SK-N-SH treated with all-trans-retinoic acid at 6 μM for 48 hours (cell line): ENCODE data around the gene MPP3.

Experiments used
- ATAC-seq: fragments of 200-7000 bp; cut with Tn5 transposase; 3 replicates; pipeline ENCODE4 v1.9.1; 2020; ENCODE audit warnings: mild to moderate bottlenecking, moderate library complexity
- ARNTL ChIP-seq: fragments of 450-650 bp; formaldehyde crosslinking; IDR thresholded peaks from 2 replicates; pipeline ENCODE4 v1.5.0; 2020; ENCODE audit warnings: low read depth, mild to moderate bottlenecking, moderate library complexity, borderline replicate concordance
- CSDC2 ChIP-seq: fragments of 250-450 bp; sonication (Bioruptor Pico); IDR thresholded peaks from 2 replicates; pipeline ENCODE4 v1.5.0; 2020; ENCODE audit warnings: mild to moderate bottlenecking, moderate library complexity
- ESRRG ChIP-seq: fragments of 250-450 bp; sonication (Bioruptor Pico); IDR thresholded peaks from 2 replicates; pipeline ENCODE4 v1.6.1; 2021; ENCODE audit warnings: mild to moderate bottlenecking
- OSR1 ChIP-seq: fragments of 250-450 bp; sonication (Bioruptor Pico); IDR thresholded peaks from 2 replicates; pipeline ENCODE4 v1.8.0; 2022; ENCODE audit warnings: moderate library complexity, mild to moderate bottlenecking, inconsistent platforms
- SNAI2 ChIP-seq: fragments of 250-450 bp; sonication (Bioruptor Pico); IDR thresholded peaks from 2 replicates; pipeline ENCODE4 v1.5.0; 2020; ENCODE audit warnings: mild to moderate bottlenecking, moderate library complexity
- TCF4 ChIP-seq: fragments of 250-450 bp; sonication (Bioruptor Pico); IDR thresholded peaks from 2 replicates; pipeline ENCODE4 v1.8.0; 2021; ENCODE audit warnings: mild to moderate bottlenecking, moderate library complexity, borderline replicate concordance
- ZC3H10 ChIP-seq: fragments of 250-450 bp; sonication (Bioruptor Pico); IDR thresholded peaks from 2 replicates; pipeline ENCODE4 v1.5.1; 2021; ENCODE audit warnings: mild to moderate bottlenecking, moderate library complexity
- TF ChIP-seq, protein P1 (sequence below): fragments of 250-450 bp; sonication (Bioruptor Pico); IDR thresholded peaks from 2 replicates; pipeline ENCODE4 v1.5.1; 2020; ENCODE audit warnings: low read depth, mild to moderate bottlenecking, moderate library complexity
- TF ChIP-seq, protein P2 (sequence below): fragments of 250-450 bp; sonication (Bioruptor Pico); IDR thresholded peaks from 2 replicates; pipeline ENCODE4 v1.5.1; 2021; ENCODE audit warnings: mild to moderate bottlenecking, moderate library complexity
- TF ChIP-seq, protein P3 (sequence below): fragments of 250-450 bp; sonication (Bioruptor Pico); IDR thresholded peaks from 2 replicates; pipeline ENCODE4 v1.8.0; 2020; ENCODE audit warnings: mild to moderate bottlenecking, moderate library complexity, borderline replicate concordance
- TF ChIP-seq, protein P4 (sequence below): fragments of 250-450 bp; sonication (Bioruptor Pico); IDR thresholded peaks from 2 replicates; pipeline ENCODE4 v1.5.0; 2020; ENCODE audit warnings: mild to moderate bottlenecking, moderate library complexity

MPP3 gene

DNA sequence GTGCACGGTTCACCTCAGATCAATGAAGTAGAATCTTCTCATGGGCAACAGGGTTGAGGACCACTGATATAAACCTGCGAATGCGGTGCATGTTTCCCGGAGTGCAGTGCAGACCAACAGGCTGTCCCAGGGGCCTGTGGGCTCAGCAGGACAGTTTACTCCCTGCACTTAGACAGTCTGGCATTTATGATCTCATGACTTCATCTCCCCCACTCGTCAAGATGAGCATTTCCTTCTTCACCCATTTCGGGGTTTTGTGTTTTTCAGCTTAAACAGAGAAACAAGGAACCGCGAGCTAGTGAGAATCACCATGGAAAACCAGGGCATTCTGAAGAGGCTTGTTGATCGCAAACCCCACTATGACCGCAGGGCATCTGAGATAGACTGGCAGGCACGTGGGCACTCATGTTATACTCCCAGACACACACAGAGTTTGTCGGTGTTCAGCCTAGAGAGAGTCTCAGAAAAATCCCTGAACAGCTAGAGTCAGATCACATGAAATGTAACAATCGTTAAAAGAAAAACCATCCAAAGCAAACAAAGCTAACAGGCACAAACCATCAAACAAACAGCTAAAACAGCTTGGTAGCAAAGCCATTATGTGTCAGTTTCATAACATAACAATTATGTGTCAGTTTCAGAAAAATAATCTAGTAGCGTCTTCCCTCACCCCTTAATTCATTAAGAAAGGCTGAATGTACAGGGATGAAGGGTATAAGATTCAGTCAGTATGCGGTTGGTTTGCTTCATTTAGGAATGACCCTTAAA, 49.8 kb downstream of the MPP3 start (continued):
- TF ChIP-seq, protein P1, sequence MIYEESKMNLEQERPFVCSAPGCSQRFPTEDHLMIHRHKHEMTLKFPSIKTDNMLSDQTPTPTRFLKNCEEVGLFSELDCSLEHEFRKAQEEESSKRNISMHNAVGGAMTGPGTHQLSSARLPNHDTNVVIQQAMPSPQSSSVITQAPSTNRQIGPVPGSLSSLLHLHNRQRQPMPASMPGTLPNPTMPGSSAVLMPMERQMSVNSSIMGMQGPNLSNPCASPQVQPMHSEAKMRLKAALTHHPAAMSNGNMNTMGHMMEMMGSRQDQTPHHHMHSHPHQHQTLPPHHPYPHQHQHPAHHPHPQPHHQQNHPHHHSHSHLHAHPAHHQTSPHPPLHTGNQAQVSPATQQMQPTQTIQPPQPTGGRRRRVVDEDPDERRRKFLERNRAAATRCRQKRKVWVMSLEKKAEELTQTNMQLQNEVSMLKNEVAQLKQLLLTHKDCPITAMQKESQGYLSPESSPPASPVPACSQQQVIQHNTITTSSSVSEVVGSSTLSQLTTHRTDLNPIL (CRISPR knock-in tag) = no peak
- TF ChIP-seq ESRRG (CRISPR knock-in tag) (no peak), TCF4 (CRISPR knock-in tag) (no peak)

DNA sequence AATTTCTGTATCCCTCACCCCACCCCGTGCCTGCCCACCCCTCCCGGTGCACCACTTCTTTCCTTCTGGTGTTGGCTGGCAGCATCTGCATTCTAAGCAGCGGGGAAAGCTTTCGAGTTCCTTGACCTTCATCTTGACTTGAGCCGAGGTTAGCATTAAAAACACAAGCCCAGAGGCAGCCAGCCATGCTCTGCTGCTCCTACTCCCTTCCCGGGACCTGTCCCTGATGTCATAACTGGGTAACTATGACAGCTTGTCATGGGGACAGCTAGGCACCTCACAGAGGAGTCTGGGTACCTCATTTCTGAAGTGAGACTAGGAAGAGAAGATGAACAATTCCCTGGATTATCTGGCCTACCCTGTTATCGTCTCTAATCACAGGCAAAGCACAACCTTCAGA, 52.8 kb downstream of the MPP3 start, which contains the start of gene CFAP97D1:
Gene CFAP97D1 (plus strand): TSS at position 301 of the 400 bp plus-strand sequence. CDS start 28 bp downstream, at position 329.
- TF ChIP-seq ESRRG (CRISPR knock-in tag) = no peak
- ATAC-seq = no peak

DNA sequence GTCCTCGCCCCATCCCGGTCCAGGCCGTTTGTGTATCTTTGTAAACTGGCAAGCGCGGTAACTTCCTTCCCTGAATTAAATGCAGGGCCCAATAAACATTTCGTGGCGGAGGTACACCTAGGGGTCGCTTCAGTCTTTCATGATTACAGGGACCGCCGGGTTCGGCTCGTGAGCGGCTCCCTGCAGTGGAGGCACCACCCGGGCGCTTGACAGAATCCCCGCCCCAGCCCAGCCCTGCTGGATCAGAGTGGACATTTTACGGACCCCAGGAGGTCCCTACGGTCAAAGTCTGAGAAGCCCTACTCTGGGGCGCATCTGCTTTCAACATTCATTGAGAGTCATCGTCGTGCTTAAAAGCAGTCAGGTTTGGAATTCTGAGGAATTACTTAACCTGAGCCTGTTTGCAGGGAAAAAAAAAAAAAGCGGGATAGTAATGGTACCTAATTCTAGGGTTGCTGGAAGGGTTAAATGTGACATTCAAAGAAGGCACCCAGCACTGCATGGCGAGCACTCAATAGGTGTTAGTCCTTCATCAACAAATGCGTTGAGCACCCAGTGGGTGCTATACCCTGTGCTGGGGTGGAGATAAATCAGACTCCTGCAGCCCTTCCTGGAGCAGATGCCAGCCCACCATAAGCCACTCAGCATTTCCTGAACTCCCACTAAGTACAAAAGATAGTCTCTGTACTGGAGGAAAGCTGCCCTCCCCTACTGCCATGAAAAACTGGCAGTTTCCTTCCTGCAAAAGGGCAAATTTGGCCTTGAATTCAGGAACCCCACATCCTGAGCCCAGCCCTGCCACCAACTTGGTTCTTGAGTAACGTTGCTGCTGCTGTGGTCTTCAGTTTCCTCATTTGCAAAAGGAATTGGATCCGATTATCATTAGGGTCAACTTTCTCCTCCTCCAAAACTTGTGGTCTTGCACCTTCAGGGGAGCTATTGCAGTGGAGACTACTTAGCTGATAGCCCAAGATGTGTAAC, 53.5 kb downstream of the MPP3 start:
- ATAC-seq = peak; percentile 38
- TF ChIP-seq ESRRG (CRISPR knock-in tag) = no peak
- TF ChIP-seq SNAI2 = no peak
- no peak for TF ChIP-seq OSR1 (CRISPR knock-in tag)
- TF ChIP-seq, protein P2, sequence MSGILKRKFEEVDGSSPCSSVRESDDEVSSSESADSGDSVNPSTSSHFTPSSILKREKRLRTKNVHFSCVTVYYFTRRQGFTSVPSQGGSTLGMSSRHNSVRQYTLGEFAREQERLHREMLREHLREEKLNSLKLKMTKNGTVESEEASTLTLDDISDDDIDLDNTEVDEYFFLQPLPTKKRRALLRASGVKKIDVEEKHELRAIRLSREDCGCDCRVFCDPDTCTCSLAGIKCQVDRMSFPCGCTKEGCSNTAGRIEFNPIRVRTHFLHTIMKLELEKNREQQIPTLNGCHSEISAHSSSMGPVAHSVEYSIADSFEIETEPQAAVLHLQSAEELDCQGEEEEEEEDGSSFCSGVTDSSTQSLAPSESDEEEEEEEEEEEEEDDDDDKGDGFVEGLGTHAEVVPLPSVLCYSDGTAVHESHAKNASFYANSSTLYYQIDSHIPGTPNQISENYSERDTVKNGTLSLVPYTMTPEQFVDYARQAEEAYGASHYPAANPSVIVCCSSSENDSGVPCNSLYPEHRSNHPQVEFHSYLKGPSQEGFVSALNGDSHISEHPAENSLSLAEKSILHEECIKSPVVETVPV (CRISPR knock-in tag) = no peak
- TF ChIP-seq, all 23 proteins: peak for 0

DNA sequence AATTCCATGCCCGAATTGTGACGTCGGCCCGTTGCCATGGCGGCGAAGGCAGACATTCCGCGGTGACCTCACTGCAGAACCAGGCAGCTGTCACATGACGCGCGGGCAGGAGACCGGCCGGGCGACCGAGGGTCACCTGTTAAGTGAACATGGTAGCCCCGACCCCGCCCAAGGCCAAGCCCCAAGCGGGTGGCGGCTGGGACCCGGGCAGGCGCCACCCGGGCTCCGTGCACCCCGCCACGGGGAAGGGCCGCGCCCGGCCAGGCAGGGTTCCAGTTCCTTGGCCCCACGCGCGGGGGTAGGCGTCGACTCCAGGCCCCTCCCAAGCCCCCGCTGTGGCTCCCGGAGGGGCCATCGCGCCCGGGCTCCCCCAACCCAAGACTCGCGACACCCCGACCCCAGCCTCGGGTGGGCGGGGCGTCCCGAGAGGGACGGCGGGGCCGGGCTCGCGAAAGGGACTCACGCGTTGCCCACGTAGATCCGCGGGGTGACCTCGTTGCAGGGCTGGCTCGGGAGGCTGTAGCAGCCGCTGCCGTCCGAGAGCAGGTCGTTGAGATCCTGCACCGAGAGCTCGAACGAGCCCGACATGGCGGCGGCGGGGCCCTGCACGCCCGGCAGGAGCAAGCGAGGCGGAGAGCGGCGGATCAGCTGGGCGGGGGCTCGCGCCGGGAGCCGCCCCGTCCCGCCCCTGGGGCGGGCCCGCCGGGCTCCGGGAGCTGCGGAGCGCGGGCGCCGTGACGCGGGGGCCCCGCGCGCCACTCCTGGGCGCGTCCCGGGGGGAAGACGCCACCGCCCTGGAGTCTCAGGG, 54.4 kb downstream of the MPP3 start, which contains the start of gene DUSP3:
Gene DUSP3 (minus strand): TSS at position 641 of the 808 bp plus-strand sequence. CDS start 53 bp downstream, at position 588.
- peak; percentile 95 for ATAC-seq

DNA sequence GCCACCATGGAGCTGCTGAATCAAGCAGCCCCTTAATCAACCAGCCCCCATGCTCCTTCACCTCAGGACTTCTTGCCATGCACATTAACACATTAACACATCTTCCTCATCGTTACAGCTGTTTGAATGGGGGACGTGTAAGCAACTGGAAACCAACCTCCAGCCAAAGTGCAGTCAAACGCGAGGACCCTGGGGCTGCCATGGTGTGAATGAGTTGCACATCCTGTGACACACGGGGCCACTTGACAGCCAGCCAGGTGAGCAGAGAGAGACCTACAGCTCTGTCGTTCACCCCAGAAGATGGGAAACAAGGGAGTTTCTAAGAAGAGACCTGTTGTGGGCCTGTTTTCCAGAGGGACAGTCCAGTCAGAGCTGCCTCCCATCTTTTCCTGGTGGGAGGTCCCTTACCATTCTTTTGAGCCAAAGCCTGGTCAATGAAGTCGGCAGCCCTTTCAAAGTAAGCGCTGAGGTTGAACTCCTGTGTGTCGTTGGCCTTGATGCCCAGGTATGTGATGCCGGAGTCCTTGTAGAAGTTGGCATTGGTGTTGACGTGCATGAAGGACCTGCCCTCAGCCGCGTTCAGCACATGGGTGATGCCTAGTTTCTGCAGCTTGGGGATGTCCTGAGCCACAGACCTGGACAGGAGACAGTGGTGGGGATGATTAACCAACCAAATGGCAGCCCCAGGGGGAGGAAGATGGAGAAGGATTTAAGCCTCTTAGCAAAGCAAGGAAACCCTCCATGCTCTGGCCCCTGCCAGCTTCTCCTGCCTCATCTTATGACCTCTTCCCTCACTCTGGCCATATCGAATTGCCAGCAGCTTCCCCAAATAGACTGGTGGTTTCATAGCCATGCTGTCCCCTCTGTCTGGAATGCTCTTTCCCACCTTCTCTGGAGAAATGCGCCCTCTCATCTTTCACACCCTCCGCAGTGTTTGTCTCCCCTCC, 58.4 kb downstream of the MPP3 start:
- TF ChIP-seq, protein P3, sequence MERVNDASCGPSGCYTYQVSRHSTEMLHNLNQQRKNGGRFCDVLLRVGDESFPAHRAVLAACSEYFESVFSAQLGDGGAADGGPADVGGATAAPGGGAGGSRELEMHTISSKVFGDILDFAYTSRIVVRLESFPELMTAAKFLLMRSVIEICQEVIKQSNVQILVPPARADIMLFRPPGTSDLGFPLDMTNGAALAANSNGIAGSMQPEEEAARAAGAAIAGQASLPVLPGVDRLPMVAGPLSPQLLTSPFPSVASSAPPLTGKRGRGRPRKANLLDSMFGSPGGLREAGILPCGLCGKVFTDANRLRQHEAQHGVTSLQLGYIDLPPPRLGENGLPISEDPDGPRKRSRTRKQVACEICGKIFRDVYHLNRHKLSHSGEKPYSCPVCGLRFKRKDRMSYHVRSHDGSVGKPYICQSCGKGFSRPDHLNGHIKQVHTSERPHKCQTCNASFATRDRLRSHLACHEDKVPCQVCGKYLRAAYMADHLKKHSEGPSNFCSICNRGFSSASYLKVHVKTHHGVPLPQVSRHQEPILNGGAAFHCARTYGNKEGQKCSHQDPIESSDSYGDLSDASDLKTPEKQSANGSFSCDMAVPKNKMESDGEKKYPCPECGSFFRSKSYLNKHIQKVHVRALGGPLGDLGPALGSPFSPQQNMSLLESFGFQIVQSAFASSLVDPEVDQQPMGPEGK = no peak
- TF ChIP-seq, protein P1 (CRISPR knock-in tag) = no peak
- TF ChIP-seq, protein P4, sequence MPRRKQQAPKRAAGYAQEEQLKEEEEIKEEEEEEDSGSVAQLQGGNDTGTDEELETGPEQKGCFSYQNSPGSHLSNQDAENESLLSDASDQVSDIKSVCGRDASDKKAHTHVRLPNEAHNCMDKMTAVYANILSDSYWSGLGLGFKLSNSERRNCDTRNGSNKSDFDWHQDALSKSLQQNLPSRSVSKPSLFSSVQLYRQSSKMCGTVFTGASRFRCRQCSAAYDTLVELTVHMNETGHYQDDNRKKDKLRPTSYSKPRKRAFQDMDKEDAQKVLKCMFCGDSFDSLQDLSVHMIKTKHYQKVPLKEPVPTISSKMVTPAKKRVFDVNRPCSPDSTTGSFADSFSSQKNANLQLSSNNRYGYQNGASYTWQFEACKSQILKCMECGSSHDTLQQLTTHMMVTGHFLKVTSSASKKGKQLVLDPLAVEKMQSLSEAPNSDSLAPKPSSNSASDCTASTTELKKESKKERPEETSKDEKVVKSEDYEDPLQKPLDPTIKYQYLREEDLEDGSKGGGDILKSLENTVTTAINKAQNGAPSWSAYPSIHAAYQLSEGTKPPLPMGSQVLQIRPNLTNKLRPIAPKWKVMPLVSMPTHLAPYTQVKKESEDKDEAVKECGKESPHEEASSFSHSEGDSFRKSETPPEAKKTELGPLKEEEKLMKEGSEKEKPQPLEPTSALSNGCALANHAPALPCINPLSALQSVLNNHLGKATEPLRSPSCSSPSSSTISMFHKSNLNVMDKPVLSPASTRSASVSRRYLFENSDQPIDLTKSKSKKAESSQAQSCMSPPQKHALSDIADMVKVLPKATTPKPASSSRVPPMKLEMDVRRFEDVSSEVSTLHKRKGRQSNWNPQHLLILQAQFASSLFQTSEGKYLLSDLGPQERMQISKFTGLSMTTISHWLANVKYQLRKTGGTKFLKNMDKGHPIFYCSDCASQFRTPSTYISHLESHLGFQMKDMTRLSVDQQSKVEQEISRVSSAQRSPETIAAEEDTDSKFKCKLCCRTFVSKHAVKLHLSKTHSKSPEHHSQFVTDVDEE (CRISPR knock-in tag) = no peak
- TF ChIP-seq ARNTL (CRISPR knock-in tag) = no peak
- no peak for TF ChIP-seq CSDC2 (CRISPR knock-in tag)
- no peak for ATAC-seq

More for the DNA sequence above, 54.4 kb downstream of the MPP3 start, which contains the start of gene DUSP3:
- TF ChIP-seq, protein P4 (CRISPR knock-in tag) = 0 out of 2 replicates have a peak, but pooled peaks have one; percentile 8
- TF ChIP-seq ZC3H10 (CRISPR knock-in tag) = no peak
